Activated CD4-positive, alpha-beta T cell treated with anti-CD3 and anti-CD28 coated beads, Interleukin-2, amount 10 ng/mL, durations not matched to agents 7 days and 5 days (primary cell): ENCODE measurements around the gene TEKT1. TPM values are rescaled to one million over a fixed set of nuclear protein-coding genes. Genes with fewer than 3 reads are reported as not detected.
"Not testable (repeated sequence)": the region's sequence is repeated elsewhere in the genome, so short reads cannot be mapped to it uniquely, and the experiment has no call there.

Source experiments
- CTCF ChIA-PET: fragments of 350-600 bp; sonication (Branson Sonifier 250); formaldehyde crosslinking; loops from one replicate; lab custom pipeline; 2021; ENCODE audit warnings: antibody characterized with exemption; lab: Charles Lee
- POLR2A ChIA-PET: fragments of 350-600 bp; sonication (Branson Sonifier 250); formaldehyde crosslinking; loops from one replicate; lab custom pipeline; 2021; ENCODE audit warnings: antibody characterized with exemption; lab: Charles Lee
- DNase-seq: peaks from one replicate; pipeline ENCODE4 v3.0.0-alpha.2; 2020
- H3K27ac Mint-ChIP-seq: one replicate; pipeline ENCODE4 v1.8.0; 2021; ENCODE audit warnings: mild to moderate bottlenecking, moderate library complexity, mixed read lengths
- H3K27me3 Mint-ChIP-seq: one replicate; pipeline ENCODE4 v1.8.0; 2021; ENCODE audit warnings: mixed read lengths
- H3K36me3 Mint-ChIP-seq: one replicate; pipeline ENCODE4 v1.8.0; 2021; ENCODE audit warnings: low read depth, mixed read lengths
- H3K4me1 Mint-ChIP-seq: one replicate; pipeline ENCODE4 v1.8.0; 2021; ENCODE audit warnings: mixed read lengths
- H3K4me3 Mint-ChIP-seq: one replicate; pipeline ENCODE4 v1.8.0; 2021; ENCODE audit warnings: mild to moderate bottlenecking, moderate library complexity, mixed read lengths
- H3K9me3 Mint-ChIP-seq: one replicate; pipeline ENCODE4 v1.8.0; 2021; ENCODE audit warnings: mixed read lengths
- total RNA-seq, 2 experiments: library from RNA; stranded (reverse); gene quantifications; one replicate each; pipeline ENCODE4 v1.2.3, GENCODE V29; 2021

Gene TEKT1
- total RNA-seq, 2 experiments from 2014 or later = not detected

- peak within 1 kb of the TSS; percentile 28 for H3K27ac Mint-ChIP-seq
- peak within 1 kb of the TSS; percentile 20 for H3K4me3 Mint-ChIP-seq
- DNase-seq = no peak
- peaks cover 66% of the 10 kb centered on the region for H3K9me3 Mint-ChIP-seq
- CTCF ChIA-PET = no interaction called here
- H3K36me3 Mint-ChIP-seq = peaks cover 75% of the 10 kb centered on the region
- no peaks in the 10 kb centered on the region for H3K27me3 Mint-ChIP-seq
- H3K4me1 Mint-ChIP-seq = peaks cover 19% of the 10 kb centered on the region
- POLR2A ChIA-PET = no interaction called here
Measured at GRCh38 chr17:6775871-6776405, 55.6 kb downstream of the TEKT1 start, which contains the start of gene FBXO39. TSS of gene FBXO39 (plus strand) at chr17:6776215. CDS start at chr17:6779869, 3,654 bp downstream.

- H3K27me3 Mint-ChIP-seq, H3K27ac Mint-ChIP-seq, CTCF ChIA-PET, DNase-seq, H3K4me3 Mint-ChIP-seq, POLR2A ChIA-PET: not testable (repeated sequence)
- Mint-ChIP-seq H3K9me3 (peaks cover 64% of the 10 kb centered on the region), H3K4me1 (peaks cover 20% of the 10 kb centered on the region), H3K36me3 (peaks cover 83% of the 10 kb centered on the region)
Measured at GRCh38 chr17:6774906-6775305, 56.6 kb downstream of the TEKT1 start.

DNA sequence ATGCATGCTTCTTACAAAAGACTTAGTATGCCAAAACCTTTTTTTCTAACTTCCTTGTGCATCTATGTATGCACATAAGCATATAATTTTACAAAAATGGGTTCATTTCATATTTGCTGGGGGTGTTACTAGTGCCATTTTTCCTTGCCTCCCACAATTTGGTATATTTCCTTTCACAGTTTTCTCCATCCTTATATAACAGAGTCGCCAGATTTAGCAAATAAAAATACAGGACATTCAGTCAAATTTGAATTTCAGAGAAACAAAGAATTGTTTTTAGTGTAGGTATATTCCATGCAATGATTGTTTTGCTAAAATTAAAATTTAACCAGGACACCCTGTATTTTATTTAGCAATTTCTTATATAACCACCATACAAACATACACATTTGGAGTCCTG is 59.5 kb downstream of the TEKT1 start:
- ChIA-PET POLR2A (interaction anchor here (0.5 kb wide), 1 partner anchor 15 kb away, joined by 3 read pairs; no protein-coding TSS in a partner anchor), CTCF (interaction anchor here (1.4 to 2.2 kb wide), 2 partner anchors 8 to 12 kb away, joined by 3 to 7 read pairs; no protein-coding TSS in a partner anchor)
- Mint-ChIP-seq H3K27me3 (no peaks in the 10 kb centered on the region), H3K27ac (no peak overlapping the region), H3K9me3 (peaks cover 66% of the 10 kb centered on the region), H3K4me1 (peaks cover 38% of the 10 kb centered on the region), H3K36me3 (peaks cover 87% of the 10 kb centered on the region), H3K4me3 (no peak overlapping the region)
- DNase-seq = no peak

DNA sequence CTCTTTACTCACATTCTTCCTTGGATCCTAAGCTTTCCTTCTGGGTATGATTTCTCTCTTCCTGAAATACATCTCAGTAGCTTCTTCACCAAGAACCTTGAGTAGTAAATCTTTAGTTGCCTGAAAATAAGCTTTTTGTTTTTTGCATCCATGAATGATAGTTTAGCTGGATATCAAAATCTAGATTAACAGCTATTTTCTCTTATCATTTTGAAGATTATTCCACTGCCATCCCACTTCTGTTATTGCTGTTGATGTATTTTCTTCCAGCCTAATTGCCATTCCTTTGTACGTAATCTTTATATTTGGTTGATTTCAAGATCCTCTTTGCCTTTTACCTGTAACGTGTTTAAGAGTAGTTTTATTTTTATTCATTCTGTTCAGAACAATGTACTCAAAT is 63.1 kb downstream of the TEKT1 start:
- H3K9me3 Mint-ChIP-seq = peaks cover 64% of the 10 kb centered on the region
- no peak overlapping the region for H3K27ac Mint-ChIP-seq
- no peak for DNase-seq
- ChIA-PET CTCF (interaction anchor here (1.0 kb wide), 1 partner anchor 101 kb away, joined by 3 read pairs; no protein-coding TSS in a partner anchor), POLR2A (interaction anchor here (0.6 kb wide), 1 partner anchor 1457 kb away, joined by 3 read pairs; no protein-coding TSS in a partner anchor)
- H3K27me3 Mint-ChIP-seq = no peaks in the 10 kb centered on the region
- H3K4me1 Mint-ChIP-seq = peaks cover 42% of the 10 kb centered on the region
- H3K4me3 Mint-ChIP-seq = no peak overlapping the region
- H3K36me3 Mint-ChIP-seq = peaks cover 97% of the 10 kb centered on the region

DNA sequence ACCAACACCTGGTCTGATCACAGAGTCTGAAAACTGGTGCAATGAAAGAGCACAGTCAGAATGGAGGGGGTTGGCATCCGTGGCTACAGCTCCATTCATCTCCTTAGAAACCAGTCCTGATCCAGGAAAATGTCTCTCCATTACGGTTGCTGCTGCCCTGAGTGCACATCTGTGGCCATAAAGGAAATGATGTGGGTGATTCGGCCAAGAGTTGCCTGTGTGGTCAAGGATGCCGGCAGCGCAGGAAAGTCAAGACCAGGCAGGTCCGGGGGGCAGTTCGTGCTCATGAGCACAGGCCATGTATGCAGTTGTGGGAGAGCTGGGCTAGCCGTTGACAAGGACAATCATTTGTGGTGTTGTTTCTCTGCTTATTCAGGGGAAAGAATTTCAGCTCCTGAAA is 69.8 kb downstream of the TEKT1 start:
- H3K4me3 Mint-ChIP-seq = no peak overlapping the region

GRCh38 chr17:6757747-6758146 is 73.8 kb downstream of the TEKT1 start:
- Mint-ChIP-seq H3K27ac (peak overlapping the region; percentile 83), H3K4me1 (peaks cover 78% of the 10 kb centered on the region), H3K27me3 (no peaks in the 10 kb centered on the region), H3K36me3 (peaks cover 69% of the 10 kb centered on the region), H3K9me3 (peaks cover 5% of the 10 kb centered on the region), H3K4me3 (peak overlapping the region; percentile 99)
- ChIA-PET POLR2A (interaction anchor here (0.6 kb wide), 1 partner anchor 14 kb away, joined by 3 read pairs; no protein-coding TSS in a partner anchor), CTCF (interaction anchor here (1.0 to 1.3 kb wide), 2 partner anchors 16 to 22 kb away, joined by 3 to 5 read pairs; no protein-coding TSS in a partner anchor)
- DNase-seq = no peak

More for the DNA sequence above, 69.8 kb downstream of the TEKT1 start:
- DNase-seq = no peak
- H3K4me1 Mint-ChIP-seq = peaks cover 71% of the 10 kb centered on the region
- no peaks in the 10 kb centered on the region for H3K27me3 Mint-ChIP-seq
- ChIA-PET CTCF (no interaction called here), POLR2A (no interaction called here)
- no peak overlapping the region for H3K27ac Mint-ChIP-seq
- peaks cover 28% of the 10 kb centered on the region for H3K9me3 Mint-ChIP-seq
- peaks cover 98% of the 10 kb centered on the region for H3K36me3 Mint-ChIP-seq

DNA sequence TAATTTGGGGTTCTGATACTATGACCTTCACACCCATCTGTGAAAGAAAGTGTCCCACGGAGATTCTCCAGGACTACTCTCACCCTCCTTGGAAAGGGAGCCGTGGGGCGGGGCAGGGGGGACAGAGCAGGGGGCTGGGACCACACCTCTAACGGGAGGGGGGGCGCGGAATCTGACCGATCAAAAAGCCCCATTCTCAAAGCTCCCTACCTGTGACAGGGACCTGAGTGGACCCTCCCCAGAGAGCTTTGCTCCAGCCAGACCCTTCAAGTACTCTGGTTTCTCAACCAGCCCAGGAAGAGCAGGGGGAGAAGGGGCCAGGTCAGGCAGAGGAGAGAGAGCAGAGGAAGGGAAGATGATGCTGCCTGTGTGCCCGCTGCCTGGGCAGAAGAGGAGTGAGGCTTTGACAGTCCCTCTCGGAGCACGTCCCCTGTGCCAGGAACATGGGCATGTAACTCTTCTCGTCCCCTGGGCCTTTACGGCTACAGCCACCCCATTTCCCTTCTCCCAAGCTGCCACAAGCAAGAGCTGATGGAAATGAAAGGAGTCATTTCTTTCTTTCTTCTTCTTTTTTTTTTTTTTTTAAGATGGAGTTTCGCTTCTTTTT is 75.0 kb downstream of the TEKT1 start:
- peak overlapping the region; percentile 100 for H3K27ac Mint-ChIP-seq
- ChIA-PET POLR2A (interaction anchor here (1.2 kb wide), 1 partner anchor 13 kb away, joined by 5 read pairs; no protein-coding TSS in a partner anchor), CTCF (interaction anchor here (0.7 to 1.3 kb wide), 5 partner anchors 13 to 103 kb away, joined by 3 to 6 read pairs (median 3); no protein-coding TSS in a partner anchor)
- H3K9me3 Mint-ChIP-seq = no peaks in the 10 kb centered on the region
- peaks cover 74% of the 10 kb centered on the region for H3K4me1 Mint-ChIP-seq
- no peak for DNase-seq
- H3K36me3 Mint-ChIP-seq = peaks cover 57% of the 10 kb centered on the region
- no peaks in the 10 kb centered on the region for H3K27me3 Mint-ChIP-seq
- H3K4me3 Mint-ChIP-seq = peak overlapping the region; percentile 99

DNA sequence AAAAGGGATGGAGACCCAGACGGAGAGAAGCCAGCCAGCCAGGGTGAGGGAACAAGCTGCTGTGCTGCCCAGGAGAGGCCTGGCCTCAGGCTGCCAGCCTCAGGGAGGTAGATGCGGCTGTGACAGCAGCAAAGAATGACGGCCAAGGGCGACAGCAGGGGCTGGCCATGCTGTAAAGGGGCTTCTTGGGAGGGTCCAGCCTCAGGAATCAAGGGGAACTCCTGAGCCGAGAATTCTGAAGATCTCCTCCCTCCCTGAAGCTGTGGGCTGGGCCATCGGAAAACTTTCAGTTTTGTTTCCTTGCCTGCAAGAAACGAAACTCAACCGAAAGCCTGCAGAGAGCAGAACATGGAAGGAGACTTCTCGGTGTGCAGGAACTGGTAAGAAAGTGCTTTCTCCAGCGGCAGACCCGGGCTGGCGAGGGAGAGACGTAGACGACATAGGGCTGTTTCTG is 75.8 kb downstream of the TEKT1 start, which contains the start of gene XAF1:
XAF1 (plus strand) TSS at position 316 of the 454 bp plus-strand sequence; CDS start at position 349, 33 bp downstream.
- Mint-ChIP-seq H3K36me3 (peaks cover 49% of the 10 kb centered on the region), H3K4me3 (peak within 1 kb of the TSS; percentile 99), H3K9me3 (no peaks in the 10 kb centered on the region), H3K27me3 (peaks cover 2% of the 10 kb centered on the region), H3K4me1 (peaks cover 68% of the 10 kb centered on the region), H3K27ac (peak within 1 kb of the TSS; percentile 100)
- ChIA-PET CTCF (interaction anchor here (0.7 to 1.0 kb wide), 4 partner anchors 8 to 89 kb away, joined by 3 read pairs; no protein-coding TSS in a partner anchor), POLR2A (interaction anchor here (1.2 kb wide), 1 partner anchor 14 kb away, joined by 5 read pairs; no protein-coding TSS in a partner anchor)
- DNase-seq = peak; percentile 82

DNA sequence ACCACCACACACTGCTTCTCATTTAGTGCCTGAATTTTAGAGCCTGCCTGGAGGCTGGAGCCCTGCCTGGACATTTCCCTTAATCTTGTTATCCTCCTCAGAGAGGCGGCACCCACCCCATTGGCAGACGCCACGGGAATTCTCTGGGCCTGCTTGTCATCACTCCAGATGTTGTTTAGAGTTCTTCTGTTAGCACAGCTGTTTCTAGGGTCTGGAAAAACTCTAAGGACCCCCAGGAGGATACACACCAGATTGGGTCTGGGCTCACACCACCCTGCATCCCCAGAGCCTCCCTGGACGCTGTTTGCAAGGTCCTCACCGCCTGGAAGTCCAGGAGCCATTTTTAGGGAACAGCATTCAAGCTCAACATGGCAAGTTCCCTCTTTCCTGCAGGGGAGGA is 76.2 kb downstream of the TEKT1 start:
- peak overlapping the region; percentile 100 for H3K27ac Mint-ChIP-seq
- ChIA-PET CTCF (interaction anchor here (0.7 to 1.0 kb wide), 4 partner anchors 9 to 88 kb away, joined by 3 read pairs; no protein-coding TSS in a partner anchor), POLR2A (no interaction called here)
- DNase-seq = no peak
- peak overlapping the region; percentile 99 for H3K4me3 Mint-ChIP-seq
- no peaks in the 10 kb centered on the region for H3K9me3 Mint-ChIP-seq
- peaks cover 63% of the 10 kb centered on the region for H3K4me1 Mint-ChIP-seq
- peaks cover 44% of the 10 kb centered on the region for H3K36me3 Mint-ChIP-seq
- H3K27me3 Mint-ChIP-seq = peaks cover 2% of the 10 kb centered on the region

DNA sequence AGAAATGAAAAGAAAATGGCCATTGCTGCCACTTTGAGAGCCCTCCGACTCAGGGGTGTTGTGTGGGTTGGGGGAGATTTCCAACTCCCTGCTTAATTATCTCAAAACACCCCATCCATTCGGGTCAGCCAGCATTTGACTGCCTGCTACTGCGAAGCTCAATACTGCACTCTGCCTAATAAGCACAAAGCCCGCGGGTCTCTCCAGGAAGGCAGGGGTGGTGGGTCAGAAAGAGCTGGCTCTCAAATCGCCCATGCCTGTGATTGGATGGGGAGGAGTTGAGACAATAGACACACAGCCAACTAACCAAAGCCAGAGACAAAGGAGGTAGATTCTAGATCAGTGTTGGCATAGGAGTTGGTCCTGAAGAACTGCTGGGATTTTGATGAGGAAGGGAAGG is 78.0 kb downstream of the TEKT1 start:
- ChIA-PET POLR2A (no interaction called here), CTCF (no interaction called here)
- Mint-ChIP-seq H3K27ac (peak overlapping the region; percentile 81), H3K9me3 (no peaks in the 10 kb centered on the region), H3K36me3 (peaks cover 27% of the 10 kb centered on the region), H3K27me3 (peaks cover 5% of the 10 kb centered on the region), H3K4me1 (peaks cover 53% of the 10 kb centered on the region), H3K4me3 (no peak overlapping the region)
- DNase-seq = no peak

DNA sequence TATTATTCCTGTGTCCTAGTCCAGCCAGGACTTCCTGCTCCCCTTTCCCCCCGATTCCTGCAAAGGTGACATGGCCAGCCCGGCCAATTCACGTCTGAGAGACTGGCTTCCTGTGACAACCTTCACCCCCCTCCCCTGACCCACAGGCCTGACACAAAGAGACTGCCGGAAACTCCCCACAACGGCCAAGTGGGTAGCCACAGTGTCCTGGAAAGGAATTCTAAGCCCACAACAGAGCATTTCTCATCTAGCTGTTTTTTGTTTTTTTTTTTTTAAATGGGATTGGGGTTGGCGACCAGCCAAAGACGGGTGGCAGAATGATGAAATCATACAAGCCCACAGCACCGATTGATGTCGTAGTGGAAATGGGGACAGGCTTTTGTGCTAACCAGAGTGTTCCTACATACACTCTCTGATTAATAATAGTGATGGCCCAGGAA is 78.5 kb downstream of the TEKT1 start:
- no peak overlapping the region for H3K4me3 Mint-ChIP-seq
- POLR2A ChIA-PET = no interaction called here
- H3K36me3 Mint-ChIP-seq = peaks cover 22% of the 10 kb centered on the region
- DNase-seq = peak; percentile 49
- H3K27me3 Mint-ChIP-seq = peaks cover 8% of the 10 kb centered on the region
- H3K9me3 Mint-ChIP-seq = no peaks in the 10 kb centered on the region
- H3K4me1 Mint-ChIP-seq = peaks cover 48% of the 10 kb centered on the region
- peak overlapping the region; percentile 80 for H3K27ac Mint-ChIP-seq
- CTCF ChIA-PET = interaction anchor here (1.7 kb wide), 1 partner anchor 262 kb away, joined by 4 read pairs; a partner anchor contains a TSS

- no peak for DNase-seq
- peaks cover 10% of the 10 kb centered on the region for H3K27me3 Mint-ChIP-seq
- CTCF ChIA-PET = interaction anchor here (1.7 kb wide), 1 partner anchor 263 kb away, joined by 4 read pairs; a partner anchor contains a TSS
- H3K36me3 Mint-ChIP-seq = peaks cover 15% of the 10 kb centered on the region
- peak overlapping the region; percentile 80 for H3K27ac Mint-ChIP-seq
- POLR2A ChIA-PET = no interaction called here
- no peaks in the 10 kb centered on the region for H3K9me3 Mint-ChIP-seq
- H3K4me1 Mint-ChIP-seq = peaks cover 41% of the 10 kb centered on the region
- H3K4me3 Mint-ChIP-seq = no peak overlapping the region
Measured at GRCh38 chr17:6752068-6752909, 79.2 kb downstream of the TEKT1 start.
